GM21576 (cell line): Measurements from ENCODE around the gene KRT12.
"Not testable (repeated sequence)": the region's sequence is repeated elsewhere in the genome, so short reads cannot be mapped to it uniquely, and the experiment has no call there.

ENCODE experiments used
- ATAC-seq: cut with Tn5 transposase; IDR thresholded peaks from one replicate; pipeline ENCODE4 v1.9.1; 2021; ENCODE audit warnings: mild to moderate bottlenecking, moderate library complexity; ENCODE audit not compliant: unreplicated experiment

KRT12 gene

GRCh38 chr17:40884708-40885512 is 17.9 kb upstream of the KRT12 start, which contains the start of gene KRT20:
Gene KRT20, minus strand, starts transcription at chr17:40885242. Its CDS starts 57 bp downstream, at chr17:40885185.
- ATAC-seq, result no peak

- no peak for ATAC-seq
These were observed 16.8 kb upstream of the KRT12 start for GRCh38 chr17:40883626-40884334.

GRCh38 chr17:40883031-40883430 is 16.0 kb upstream of the KRT12 start:
- no peak for ATAC-seq

GRCh38 chr17:40879026-40879425 is 12.0 kb upstream of the KRT12 start:
- no peak for ATAC-seq

DNA sequence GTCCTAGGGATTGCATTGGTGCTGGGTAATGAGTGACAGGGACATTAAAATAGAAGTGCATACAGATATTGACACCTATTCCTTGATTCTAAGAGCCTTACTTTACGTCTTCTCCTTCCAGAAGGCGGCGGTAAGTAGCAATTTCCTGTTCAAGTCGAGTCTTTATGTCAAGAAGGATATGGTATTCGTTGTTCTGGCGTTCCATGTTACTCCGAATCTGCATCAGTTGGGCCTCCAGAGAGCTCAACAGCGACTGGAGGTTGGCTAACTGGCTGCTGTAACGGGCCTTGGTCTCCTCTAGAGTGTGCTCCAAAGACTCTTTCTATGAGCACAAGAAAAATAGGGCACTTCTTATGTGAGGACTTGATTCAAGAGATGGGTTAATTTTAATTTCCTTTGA is 11.0 kb upstream of the KRT12 start:
- ATAC-seq, result no peak

- no peak for ATAC-seq
These were observed 6.8 kb upstream of the KRT12 start for GRCh38 chr17:40873801-40874200.

GRCh38 chr17:40873255-40873654 is 6.2 kb upstream of the KRT12 start:
- ATAC-seq, result no peak

DNA sequence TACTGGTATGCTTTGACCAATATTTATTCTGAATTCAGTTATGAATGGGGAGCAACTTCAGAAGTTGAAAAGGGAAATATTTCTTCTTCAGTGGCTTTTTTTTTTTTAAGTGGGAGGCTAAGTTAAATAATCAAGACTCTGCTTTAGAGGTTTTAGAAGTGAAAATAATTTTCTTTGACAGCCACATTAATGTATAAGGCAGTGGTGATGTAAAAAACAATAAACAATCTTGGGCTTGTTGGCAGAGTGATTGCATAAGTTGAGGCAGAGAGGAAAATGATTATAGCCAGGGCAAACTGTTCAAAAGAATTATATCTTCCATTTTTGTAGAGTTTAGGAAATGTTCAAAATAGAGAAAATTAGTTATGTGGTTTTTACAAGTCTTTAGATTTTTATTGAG is 5.4 kb upstream of the KRT12 start:
- no peak for ATAC-seq

- ATAC-seq, result no peak
These were observed 4.3 kb upstream of the KRT12 start for GRCh38 chr17:40871316-40871715.

- ATAC-seq, result no peak
These were observed 3.1 kb upstream of the KRT12 start for GRCh38 chr17:40870136-40870535.

DNA sequence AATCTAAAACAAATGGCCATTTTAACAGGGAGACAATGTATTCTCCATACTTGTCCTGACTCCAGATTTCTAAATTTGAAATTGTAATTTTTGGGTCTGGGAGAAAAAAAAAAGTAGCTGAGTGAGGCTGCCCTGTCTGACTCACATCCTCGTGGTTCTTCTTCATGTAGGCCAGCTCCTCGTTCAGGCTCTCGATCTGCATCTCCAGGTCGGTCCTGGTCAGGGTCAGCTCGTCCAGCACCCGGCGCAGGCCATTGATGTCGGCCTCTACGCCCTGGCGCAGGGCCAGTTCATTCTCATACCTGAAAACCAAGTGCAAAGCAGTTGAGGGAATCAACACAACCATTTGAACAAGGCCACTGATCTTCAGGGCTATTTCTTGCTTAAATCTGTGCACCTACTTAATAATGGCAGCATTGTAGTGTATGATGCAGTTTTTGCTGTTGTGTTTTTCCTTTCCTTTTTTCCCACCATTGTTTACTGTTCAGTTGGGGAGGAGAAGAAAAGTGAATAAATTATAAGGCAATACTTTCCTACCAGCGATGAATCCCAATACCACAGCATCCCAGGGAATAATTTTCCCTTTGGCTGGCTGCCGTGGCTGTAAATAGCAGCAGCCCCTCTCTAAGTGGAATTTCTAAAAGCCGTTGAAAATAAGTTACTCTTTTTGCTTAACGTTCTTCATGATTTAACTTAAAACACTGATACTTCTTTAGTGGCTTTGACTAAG is 2.2 kb downstream of the KRT12 start:
- no peak for ATAC-seq

DNA sequence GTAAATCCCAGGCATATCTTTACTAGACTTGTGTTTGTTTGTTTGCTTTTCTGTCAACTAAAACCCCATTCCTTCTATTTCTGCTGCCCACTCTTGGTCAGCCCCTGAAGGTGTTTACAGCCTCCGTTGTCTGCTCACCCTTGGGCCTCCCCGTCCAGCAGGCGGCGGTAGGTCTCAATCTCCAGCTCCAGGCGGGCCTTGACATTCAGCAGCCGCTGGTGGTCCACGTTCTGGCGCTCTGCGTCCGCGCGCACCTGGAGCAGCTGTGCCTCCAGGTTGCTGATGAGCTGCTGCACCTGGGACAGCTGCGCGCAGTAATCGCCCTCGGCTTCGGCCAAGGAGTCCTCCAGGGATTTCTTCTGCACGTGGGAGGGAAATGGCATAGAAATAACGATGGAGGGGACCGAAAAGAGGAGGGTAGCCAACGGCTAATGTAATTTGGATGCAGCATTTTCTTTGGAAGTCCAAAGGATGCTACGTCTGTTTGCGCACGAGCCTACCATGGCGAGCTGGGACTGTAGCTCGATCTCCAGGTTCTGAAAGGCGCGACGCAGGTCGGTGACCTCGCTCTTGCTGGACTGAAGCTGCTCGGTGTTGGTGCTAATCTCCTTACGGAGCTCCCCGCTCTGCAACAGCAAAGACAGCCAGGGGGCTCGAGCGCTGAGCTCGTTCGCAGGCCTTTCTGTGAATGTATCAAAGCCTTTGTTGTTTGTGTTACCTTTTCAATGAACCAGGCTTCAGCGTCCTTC is 3.9 kb downstream of the KRT12 start:
- ATAC-seq, result no peak

- no peak for ATAC-seq
These were observed 7.5 kb downstream of the KRT12 start for GRCh38 chr17:40859536-40859935.

DNA sequence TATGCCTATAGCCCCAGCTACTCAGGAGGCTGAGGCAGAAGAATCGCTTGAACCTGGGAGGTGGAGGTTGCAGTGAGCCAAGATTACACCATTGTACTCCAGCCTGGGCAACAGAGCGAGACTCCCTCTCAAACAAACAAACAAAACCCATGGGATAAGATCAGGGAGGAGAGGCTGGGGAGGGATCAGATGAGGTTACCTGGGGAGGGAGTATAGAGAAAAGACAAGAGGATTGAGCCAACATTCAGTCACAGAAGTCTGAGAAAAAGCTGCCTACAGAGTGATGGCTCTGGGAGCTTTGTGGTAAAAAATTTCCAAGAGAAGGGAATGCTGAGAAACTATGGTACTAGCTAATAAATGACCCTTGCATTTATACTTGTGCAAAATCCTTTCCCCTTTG is 8.4 kb downstream of the KRT12 start:
- not testable (repeated sequence) for ATAC-seq

GRCh38 chr17:40857535-40857934 is 9.5 kb downstream of the KRT12 start:
- ATAC-seq, result no peak

DNA sequence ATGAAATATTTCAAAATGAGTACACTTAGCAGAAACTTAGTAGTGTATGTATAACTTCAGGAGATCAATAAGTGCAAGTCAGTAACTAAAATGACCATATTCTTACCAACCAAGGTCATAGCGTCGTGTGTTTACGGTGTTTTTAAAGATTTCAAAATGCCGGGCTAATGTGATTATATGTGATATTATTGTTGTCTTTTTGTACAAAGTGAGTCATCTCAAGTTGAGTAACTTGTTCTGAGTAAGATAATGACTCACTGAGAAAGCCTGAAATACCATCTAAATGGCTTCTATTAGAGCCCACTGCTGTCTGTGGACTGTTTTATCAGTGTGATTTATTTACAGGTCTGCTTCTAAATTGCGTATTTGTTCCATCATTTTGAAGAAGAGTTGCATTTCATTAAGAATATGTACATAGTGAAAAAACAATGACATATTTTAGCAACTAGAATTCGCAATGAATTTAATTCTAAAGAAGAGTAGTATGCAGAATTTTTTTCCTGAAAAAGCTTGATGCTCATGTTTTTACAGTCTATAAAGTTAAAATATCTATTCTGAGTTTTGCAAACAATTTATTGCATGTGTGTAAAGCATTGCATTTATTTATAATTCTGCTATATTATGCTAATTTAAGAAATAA is 12.7 kb downstream of the KRT12 start:
- ATAC-seq, result no peak

DNA sequence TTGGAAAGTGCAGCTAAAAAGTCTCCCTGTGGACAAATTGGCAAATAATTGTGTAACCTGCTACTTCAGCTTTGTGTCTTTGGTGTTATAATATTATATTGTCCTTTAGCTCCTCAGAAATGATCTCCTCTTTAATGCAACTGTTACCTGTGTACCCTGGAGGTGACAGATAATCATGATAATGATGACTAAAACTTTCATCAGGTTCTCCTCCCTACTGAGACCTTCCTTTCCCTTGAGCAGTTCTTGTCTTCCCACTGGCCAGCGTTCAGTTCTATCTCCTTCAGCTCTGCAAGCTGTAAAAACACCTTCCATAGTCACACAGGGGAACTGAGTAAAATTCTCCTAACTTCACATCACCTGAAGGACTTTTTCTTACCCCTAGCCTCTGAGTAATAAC is 14.7 kb downstream of the KRT12 start:
- ATAC-seq, result no peak

GRCh38 chr17:40850293-40850972 is 16.6 kb downstream of the KRT12 start:
- ATAC-seq, result no peak

DNA sequence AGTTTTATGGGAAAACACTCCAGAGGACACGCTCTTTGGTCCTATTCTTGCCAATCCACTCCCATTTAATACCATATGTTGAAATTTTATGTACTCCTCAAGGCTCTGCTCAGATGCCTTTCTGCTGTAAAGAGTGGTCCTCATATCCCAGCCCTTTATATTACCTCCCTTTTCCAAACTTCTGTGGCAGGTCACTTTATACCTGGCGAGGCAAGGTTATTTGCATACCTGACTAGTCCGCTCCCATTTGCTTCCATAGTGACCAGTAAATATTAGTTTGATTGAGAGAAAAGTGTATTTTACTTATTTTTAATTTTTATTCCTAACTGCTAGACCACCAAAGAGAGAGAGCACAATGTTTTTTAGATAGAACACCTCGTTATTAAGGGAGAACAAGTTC is 17.3 kb downstream of the KRT12 start:
- ATAC-seq, result no peak
